HG02938 (cell line): ENCODE data around the gene CASP8.
"Not testable (repeated sequence)": the region's sequence is repeated elsewhere in the genome, so short reads cannot be mapped to it uniquely, and the experiment has no call there.

Experiments used
- ATAC-seq: cut with Tn5 transposase; IDR thresholded peaks from one replicate; pipeline ENCODE4 v1.9.1; 2021; ENCODE audit warnings: mild to moderate bottlenecking, moderate library complexity; ENCODE audit not compliant: unreplicated experiment

The CASP8 gene

DNA sequence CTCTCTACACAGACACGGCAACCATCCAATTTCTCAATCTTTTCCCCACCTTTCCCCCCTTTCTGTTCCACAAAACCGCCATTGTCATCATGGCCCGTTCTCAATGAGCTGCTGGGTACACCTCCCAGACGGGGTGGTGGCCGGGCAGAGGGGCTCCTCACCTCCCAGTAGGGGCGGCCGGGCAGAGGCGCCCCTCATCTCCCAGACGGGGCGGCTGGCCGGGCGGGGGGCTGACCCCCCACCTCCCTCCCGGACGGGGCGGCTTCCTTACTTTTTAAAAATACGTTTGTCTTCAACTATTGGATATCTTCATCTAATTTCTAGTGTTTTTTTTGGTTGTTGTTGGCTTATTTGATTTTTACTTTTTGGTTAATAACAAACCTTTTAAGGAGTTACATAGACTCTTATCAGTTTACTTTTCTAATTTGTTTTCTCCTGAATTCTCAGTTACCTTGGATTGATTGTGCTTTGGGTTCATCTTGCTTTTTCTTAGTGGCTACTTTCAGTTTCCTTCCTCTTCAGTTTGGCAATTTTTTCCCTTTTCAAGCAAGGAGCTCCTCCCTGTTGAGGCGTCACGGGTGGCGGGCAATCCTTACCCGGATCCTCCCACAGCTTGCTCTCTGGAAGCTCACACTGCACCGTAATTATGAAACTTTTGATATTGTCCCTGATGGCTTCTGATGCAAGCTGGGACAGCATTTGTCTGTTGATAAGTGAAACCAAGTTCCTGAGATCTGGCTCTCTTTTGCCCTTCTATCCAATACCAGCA, 21.0 kb upstream of the CASP8 start:
- ATAC-seq, result not testable (repeated sequence)

DNA sequence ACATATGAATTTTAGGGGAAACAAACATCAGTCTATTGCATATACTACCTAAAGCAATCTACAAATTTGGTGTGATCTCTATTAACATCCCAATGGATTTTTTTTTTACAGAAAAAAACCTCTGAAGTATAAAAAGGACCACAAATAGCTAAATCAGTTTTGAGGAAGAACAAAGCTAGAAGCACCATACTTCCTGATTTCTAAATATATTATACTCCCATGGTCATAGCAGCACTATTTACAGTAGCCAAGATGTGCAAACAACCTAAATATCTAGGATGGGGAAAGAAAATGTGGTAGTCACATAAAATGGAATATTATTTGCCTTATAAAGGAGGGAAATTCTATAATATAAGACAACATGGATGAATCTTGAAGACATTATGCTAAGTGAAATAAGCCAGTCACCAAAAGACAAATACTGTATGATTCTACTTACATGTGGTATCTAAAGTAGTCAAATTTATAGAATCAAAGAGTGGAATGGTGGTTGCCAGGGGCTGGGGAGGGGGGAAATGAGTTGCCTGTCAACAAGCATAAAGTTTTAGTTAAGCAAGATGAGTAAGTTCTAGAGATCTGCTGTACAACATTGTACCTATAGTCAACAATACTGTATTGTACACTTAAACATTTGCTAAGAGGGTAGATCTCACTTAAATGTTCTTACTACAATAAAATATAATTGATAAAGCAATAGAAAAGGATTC, 17.6 kb upstream of the CASP8 start:
- no peak for ATAC-seq

DNA sequence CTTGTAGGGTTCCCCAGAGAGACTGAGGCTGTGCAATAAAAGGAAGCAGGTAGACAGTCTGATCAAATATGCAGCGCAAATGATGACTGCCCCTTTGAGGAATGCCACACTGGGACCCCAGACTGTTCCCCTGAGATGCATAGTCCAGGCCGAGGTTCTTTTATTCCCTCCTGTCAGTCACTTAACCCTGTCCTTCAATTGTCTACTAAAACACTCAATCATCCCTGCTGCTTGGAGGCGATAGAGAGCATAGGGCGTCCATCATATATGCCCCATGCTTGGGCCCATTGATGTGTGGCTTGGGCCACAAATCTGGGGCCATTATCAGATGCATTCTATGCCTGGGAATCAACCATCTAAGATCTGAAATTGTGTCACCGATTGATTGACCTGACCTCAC, 15.5 kb upstream of the CASP8 start:
- ATAC-seq, result no peak

DNA sequence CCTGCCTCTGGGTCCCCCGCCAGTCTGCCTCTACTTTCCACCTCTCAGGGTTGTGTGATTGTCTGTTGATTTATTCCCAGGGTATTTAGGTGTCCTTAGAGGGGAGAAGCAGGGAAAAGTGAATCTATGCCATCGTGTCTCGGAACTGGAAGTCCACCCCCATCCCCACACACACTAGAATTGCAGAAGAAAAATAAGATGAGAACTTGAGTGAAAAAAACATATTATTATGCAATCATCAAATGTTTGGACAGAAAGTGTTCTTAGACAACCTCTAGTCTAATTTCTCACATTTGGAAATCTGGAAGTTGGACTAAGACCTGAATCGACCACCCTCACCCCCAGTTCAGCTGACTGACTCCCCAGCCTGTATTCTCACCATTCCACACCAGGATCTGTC, 14.1 kb upstream of the CASP8 start:
- no peak for ATAC-seq

DNA sequence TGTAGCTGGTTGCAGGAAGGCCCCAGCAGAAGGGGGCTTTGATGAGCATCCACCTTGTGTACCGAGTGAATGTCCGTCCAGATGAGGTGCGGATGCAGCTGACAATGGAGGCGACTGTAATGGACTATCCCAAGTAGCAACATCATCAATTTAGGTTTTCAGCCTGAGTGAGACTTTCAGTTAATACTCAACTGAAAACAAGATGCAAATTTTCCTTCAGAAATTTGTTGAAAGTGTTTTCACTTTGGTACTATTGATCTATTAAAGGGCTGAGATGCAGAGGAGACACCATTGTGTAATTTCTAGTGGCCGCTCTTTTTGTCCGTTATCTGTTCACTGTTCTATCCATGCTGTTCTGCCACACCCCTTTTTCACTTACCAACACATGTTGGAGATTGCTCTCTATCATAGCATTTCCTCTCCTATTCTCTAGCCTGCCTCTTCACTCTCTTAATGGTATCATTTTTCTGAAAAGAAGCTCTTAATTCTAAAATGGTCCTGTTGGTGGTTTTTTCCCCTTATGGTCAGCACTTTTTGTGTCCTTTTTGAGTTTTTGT, 12.0 kb upstream of the CASP8 start:
- ATAC-seq, result no peak

DNA sequence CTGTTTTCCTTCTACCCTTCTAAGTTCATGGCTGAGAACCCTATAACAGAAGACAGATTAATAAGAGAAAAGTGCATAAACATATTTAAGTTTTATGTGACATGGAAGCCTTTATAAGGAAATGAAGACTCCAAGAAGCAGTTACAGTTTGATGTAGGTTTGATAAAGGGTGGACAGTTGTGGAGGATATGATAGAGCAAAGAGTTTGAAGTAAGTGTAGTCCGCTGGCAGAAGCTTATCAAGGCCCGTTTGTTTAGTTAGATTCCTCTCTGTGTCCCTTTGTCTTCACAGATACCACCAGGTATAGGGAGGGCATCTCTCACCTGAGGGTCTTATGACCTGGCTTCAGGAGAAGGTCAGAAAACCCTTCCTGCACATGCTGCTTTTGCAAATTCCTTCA, 10.4 kb upstream of the CASP8 start:
- ATAC-seq, result no peak

DNA sequence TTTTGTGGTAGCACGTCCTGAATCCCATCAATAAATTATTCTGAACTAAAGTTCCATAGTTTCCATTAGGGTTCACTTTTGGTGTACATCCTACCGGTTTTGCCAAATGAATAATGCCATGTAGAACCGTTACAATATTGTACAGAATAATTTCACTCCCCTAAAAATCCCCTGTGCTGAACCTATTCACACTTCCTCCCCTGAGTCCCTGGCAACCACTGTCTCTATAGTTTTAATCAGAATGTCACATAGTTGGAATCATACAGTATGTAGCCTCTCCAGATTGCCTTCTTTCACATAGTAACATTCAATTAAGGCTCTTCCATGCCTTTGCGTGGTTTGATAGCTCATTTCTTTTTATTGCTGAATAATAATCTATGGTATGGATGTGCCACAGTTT, 9.6 kb upstream of the CASP8 start:
- ATAC-seq, result no peak

DNA sequence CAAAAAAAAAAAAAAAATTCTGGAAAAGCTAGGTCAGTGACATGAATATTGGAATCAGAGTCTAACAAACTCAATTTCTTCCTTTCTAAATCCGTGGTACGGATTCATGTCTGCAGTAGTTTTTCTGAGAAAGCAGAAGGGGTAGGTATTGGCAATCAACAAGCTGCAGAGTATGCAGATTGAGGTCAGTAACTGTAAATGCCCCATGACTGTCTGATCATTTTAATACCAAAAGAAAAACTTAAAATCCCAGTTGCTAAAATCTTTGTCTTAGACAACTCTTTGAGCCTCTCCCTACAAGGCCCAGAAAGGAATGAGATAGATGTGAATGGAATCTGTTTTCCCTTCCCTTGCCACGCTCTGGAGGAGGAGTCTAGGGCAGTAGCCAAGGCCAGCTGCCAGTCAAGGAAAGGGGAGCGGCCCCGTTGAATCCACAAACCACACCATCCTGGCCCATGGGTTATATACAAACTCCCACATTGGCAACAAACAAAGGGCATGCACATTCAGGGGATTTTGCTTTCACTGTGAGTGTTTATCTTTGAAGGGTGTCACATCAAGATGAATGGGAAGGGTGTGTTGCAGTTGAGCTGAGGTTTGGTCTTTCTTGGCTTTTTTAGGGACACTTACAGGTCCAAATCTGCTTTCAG, 6.1 kb upstream of the CASP8 start:
- ATAC-seq, result no peak

DNA sequence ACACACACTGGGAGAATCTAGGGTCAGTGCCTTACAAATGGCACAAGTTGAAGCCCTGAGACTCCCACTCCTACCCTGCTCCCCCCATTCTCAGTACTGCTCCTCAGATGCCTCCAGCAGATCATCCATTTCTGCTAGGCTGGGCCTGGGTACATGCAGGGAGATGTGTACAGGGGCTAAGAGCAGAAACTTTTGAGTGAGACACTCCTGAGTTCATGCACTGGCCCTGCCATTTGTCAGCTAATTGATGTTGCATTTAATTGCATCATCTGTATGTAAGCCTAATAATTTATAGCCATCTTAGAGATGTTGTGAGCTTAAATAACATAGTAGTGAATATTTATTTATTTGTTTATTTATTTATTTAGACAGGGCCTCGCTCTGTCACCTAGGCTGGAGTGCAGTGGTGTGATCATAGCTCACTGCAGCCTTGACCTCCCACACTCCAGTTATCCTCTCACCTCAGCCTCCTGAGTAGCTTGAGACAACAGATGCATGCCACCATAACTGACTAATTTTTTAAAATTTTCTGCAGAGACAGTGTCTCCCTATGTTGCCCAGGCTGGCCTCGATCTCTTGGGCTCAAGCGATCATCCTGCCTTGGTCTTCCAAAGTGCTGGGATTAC, 4.8 kb upstream of the CASP8 start:
- ATAC-seq, result no peak

DNA sequence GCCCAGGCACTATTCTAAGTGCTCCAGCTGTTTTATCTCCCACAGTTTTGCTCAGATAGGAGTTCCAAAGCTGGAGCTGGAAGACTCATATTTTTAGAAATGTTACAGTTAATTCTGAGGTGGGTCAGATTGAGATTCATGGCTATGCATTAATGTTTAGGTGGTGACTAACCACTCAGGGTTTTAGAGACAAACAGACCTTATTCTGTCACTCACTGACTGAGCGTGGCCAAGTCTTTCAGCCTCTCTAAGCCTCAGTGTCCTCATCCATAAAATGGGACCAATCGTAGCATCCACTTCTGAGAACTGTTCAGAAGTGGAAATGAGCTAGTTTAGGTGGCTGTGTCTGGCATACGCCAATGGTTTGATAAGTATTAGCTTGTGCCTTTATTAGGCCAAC, 4.3 kb upstream of the CASP8 start:
- ATAC-seq, result no peak

DNA sequence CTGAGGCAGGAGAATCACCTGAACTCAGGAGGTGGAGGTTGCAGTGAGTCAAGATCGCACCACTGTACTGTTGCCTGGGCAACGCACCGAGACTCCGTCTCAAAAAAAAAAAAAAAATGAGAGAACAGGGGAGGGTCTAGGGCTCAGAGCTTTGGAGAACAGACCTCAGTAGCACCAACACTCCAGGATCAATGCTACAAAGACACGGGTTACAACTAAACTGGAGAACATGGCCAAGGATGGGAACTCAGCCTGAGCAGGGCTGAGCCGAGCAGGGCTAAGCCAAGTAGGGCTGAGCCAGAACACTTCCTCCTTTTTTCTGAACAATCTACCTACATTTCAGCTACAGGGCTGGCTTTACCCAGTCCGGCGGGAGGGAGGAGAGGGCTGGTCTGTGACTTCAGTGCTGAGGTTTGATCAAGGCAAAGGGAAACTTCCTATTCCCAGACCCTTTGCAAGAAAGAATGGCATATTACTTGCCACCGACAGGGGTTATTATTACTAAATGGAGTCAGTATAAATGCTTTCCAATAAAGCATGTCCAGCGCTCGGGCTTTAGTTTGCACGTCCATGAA, 2.9 kb upstream of the CASP8 start:
- ATAC-seq, result peak; percentile 33

DNA sequence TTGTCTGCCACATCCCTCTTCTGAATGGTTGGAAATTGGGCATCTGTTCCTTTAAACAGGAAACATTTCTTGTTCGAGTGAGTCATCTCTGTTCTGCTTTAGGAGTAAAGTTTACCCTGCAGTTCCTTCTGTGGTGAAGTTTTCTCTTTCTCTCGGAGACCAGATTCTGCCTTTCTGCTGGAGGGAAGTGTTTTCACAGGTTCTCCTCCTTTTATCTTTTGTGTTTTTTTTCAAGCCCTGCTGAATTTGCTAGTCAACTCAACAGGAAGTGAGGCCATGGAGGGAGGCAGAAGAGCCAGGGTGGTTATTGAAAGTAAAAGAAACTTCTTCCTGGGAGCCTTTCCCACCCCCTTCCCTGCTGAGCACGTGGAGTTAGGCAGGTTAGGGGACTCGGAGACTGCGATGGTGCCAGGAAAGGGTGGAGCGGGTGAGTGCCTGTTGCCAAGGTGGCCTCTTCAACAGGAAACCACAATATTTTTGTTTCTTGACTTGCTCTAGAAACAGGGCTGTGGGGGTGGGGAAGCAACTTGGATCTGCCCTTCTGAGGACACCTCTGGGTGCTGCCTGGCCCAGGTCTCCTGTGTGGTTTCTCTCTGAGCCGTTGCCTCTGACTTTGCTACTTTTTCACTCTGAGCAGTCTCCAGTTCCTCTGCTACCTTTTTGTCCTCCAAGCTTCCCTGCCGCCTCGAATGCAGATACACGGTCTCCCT, 2.2 kb upstream of the CASP8 start:
- ATAC-seq, result peak; percentile 65

DNA sequence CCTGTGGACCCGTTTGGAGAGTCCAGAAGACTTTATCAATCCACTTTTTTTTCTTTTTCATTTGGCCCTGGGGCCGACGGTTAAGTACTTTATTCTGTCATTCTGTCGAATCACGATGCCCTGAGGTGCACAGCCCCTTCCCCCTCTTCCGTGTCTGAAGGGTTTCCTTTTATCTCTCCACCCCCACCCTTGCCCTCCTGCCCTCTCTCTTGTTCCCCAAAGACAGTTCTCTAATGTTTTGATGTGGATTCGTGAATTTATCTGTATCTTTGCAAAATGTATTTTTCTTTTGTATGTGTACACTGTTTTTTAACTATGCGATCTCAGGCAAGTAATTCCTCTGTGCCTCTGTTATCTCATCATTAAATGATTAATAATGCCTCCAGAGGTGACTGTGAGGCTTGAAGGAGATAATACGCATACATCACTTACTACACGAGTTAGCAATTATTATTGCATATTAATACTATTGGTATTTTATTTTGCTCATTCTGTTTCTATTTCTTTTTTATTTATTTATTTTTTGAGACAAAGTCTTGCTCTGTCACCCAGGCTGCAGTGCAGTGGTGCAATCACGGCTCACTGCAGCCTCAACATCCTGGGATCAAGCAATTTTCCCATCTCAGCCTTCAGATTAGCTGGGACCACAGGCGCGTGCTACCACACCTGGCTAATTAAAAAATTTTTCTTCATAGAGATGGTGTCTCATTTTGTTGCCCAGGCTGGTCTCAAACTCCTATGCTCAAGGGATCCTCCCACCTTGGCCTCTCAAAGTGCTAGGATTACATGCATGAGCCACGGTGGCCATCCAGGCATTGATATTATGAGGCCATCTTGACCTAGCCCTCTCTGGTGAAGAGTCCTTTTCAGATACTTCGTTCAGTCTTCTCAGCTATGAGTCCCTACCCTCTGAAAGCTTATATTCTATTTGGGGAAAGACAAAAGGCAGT, 1.4 kb upstream of the CASP8 start:
- peak; percentile 10 for ATAC-seq

DNA sequence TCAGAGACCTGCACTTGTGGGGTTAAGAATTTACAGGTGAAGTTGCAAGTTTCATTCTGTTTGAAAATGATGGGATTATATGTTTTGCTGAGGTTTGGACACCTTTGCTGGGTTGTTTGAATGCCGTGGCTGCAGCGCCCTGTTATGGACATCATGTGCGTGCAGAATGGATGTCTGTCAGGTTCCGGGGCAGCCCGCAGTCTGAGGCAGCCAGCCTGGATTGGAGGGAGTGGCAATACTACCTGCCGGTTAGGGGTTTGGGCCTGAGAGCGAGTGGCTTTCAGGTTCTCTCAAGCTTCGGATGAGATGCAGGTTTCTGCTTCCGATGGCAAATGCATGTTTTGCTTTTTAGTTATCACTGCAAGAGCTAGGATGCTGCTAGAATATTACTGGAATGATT, 1.1 kb downstream of the CASP8 start:
- no peak for ATAC-seq

DNA sequence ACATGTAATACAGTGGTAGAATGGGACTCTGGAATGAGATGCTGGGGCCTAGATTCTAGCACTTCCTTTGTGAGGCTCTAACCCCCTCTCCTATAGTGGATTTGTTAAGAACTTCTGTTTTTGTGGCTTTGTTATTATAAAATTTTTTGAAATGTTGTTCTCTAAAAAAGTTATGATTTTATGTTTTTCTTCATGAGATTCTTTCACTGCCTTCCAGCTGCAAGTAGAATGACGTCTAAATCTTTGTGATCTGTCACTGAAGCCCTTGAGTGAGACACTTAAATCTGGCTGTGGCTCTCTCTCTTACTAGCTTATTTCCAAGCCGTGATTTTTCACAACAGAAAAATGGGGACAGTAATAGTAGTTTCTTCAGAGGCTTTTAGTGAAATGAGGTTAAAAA, 1.6 kb downstream of the CASP8 start:
- no peak for ATAC-seq

DNA sequence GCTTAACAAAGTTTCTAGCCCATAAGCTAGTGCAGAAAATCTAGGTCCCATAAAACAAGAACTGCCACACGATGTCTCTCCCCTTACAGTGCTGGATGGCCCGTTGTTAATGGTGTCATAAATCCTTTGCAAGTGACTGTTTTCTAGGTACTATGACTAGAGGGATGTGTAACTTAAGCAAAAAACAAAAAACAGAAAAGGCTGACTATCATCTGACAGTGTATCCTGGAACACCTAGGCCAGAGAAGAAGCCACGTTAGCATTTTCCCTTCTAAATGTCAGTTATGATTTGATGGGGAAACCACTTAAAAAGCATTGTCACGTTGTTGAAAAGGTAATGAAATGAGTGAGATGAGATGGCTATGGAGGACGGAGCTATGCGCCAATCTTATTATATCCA, 2.4 kb downstream of the CASP8 start:
- no peak for ATAC-seq

DNA sequence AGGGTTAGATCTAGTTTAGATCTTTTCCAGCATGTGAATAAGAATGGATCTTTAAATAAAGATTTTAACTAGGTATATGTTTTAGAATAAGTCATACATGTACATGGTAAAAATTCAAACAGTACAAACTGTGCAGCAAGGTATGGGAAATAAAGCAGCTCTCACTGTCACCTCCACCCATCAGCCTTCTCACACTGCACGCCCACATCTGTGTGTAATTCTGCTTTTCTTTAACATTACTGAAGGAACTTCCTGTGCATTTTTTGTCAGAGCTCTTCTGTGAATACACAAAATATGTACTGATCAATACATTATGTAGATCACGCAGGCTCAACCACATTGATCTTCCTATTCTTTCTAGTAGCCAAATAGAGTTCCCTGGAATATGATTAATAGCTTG, 3.4 kb downstream of the CASP8 start:
- no peak for ATAC-seq

DNA sequence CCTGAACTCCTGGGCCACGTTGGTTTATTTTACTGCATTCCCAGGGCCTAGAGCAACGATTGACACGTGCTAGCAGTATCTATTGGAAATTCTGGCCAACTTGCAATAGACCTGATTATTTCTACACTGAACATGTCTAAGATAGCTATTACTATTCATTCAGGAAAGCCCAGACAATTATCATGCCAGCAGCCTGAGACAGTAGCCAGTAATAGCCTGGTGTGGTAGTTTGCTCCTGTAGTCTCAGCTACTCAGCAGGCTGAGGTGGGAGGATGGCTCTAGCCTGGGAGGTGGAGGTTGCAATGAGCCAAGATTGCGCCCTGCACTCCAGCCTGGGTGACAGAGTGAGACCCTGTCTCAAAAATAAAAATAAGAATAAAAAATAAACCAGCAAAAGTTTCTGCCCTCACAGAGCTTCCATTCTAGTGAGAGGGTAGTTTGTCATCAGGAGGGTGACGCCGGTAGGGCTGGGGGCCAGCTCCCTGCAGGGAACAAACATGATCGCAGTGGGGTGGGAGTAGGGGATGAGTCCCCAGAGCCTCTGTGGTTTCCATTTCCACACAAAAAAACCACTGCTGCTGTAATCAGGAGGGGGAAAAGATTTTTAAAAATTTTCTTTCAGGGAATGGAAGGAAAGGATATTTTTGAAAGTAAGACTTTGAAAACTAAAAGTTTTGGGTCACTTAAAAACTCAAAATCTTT, 4.3 kb downstream of the CASP8 start:
- no peak for ATAC-seq

DNA sequence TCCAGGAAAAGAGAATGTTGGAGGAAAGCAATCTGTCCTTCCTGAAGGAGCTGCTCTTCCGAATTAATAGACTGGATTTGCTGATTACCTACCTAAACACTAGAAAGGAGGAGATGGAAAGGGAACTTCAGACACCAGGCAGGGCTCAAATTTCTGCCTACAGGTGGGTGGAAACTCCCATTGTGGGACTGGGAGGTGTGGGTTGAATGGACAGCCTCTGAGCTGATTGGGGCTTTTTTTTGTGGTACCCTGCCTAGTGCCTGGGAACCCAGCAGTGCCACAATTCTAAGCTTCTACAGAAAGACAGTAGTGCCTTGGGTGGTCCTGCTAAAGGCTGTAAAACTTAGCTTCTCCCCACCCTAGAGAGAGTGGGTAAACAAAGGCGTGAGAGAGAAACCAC, 6.3 kb downstream of the CASP8 start:
- no peak for ATAC-seq
